OCI-LY1 (cell line): Measurements from ENCODE around the gene LDAF1.

Source experiments
- CTCF ChIP-seq: fragments of 200-600 bp; sonication (generic), shearing (Covaris generic); IDR thresholded peaks from 2 replicates; pipeline ENCODE4 v1.5.1; 2017; ENCODE audit warnings: mild to moderate bottlenecking, antibody characterized with exemption, low read length, moderate library complexity, mixed read lengths
- EZH2 ChIP-seq: fragments of 200-600 bp; sonication (generic), shearing (Covaris generic); IDR thresholded peaks from 2 replicates; pipeline ENCODE4 v1.8.0; 2017; ENCODE audit warnings: borderline replicate concordance, mixed run types, mild to moderate bottlenecking, antibody characterized with exemption, low read length, moderate library complexity, mixed read lengths

- TF ChIP-seq CTCF = no peak
- no peak for TF ChIP-seq EZH2
These were observed 69.4 kb downstream of the LDAF1 start for GRCh38 chr16:21227866-21228265.
